ENCODE results near the gene CUL3. TPM values are rescaled to one million over a fixed set of nuclear protein-coding genes. Genes with fewer than 3 reads are reported as not detected.
"Not testable (repeated sequence)": the region's sequence is repeated elsewhere in the genome, so short reads cannot be mapped to it uniquely, and the experiment has no call there.

CUL3 gene
- total RNA-seq, 1 donor from 2014 or later = 196 TPM

DNA sequence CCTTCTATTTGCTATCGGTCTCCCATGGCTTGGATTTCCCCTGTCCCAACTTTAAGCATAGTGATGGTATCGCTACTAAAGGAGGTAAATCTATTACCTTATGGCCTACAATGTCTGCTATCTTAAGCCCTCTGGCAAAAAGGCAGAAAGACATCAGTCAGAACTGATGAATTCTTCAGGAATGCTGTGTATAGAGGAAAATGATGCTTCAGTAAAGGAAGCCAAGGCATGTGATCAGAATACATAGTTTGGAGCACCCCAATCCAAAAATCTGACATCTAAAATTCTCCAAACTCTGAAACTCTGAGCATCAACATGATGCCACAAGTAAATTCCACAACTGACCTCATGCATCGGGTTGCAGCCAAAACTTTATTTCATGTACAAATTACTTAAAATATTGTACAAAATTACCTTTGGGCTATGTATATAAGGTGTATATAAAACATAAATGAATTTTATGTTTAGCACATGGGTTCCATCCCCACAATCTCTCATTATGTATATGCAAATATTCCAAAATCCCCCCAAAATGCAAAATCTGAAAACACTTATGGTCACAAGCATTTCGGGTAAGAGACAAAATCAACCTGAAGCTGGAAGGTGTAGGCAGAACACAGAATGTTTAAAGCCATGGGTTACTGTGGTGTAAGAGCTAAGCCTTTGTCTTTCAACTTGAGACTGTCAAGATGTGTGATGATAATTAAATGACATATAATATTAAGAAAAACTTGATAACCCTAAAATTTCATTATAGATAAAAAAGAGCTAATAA, 66.2 kb downstream of the CUL3 start:
- peaks cover 4% of the 10 kb centered on the region for H3F3A ChIP-seq (ENCODE audit: low read depth)
- DNase-seq (ENCODE audit: low spot score) = no peak
- H3K4me1 ChIP-seq = no peaks in the 10 kb centered on the region
- H3K36me3 Mint-ChIP-seq = peaks cover 33% of the 10 kb centered on the region
- no peaks in the 10 kb centered on the region for H3K4me1 Mint-ChIP-seq
- no peak overlapping the region for H3K27ac ChIP-seq
- H3K79me2 ChIP-seq (ENCODE audit: low read depth) = peaks cover 100% of the 10 kb centered on the region
- no peaks in the 10 kb centered on the region for H3K27me3 Mint-ChIP-seq (ENCODE audit: insufficient read depth, low read depth)
- H3K9me3 ChIP-seq (ENCODE audit: low read depth) = no peaks in the 10 kb centered on the region
- H3K4me3 ChIP-seq = no peak overlapping the region
- H3K4me3 Mint-ChIP-seq = no peak overlapping the region
- no peak overlapping the region for H3K4me2 ChIP-seq
- no peaks in the 10 kb centered on the region for H3K27me3 ChIP-seq
- no peaks in the 10 kb centered on the region for H3K36me3 ChIP-seq
- peaks cover 5% of the 10 kb centered on the region for H3K9me3 Mint-ChIP-seq
- no peak overlapping the region for H3K9ac ChIP-seq
- no peak overlapping the region for H2AFZ ChIP-seq (replicated peaks)
- TF ChIP-seq, protein P1, sequence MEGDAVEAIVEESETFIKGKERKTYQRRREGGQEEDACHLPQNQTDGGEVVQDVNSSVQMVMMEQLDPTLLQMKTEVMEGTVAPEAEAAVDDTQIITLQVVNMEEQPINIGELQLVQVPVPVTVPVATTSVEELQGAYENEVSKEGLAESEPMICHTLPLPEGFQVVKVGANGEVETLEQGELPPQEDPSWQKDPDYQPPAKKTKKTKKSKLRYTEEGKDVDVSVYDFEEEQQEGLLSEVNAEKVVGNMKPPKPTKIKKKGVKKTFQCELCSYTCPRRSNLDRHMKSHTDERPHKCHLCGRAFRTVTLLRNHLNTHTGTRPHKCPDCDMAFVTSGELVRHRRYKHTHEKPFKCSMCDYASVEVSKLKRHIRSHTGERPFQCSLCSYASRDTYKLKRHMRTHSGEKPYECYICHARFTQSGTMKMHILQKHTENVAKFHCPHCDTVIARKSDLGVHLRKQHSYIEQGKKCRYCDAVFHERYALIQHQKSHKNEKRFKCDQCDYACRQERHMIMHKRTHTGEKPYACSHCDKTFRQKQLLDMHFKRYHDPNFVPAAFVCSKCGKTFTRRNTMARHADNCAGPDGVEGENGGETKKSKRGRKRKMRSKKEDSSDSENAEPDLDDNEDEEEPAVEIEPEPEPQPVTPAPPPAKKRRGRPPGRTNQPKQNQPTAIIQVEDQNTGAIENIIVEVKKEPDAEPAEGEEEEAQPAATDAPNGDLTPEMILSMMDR (IDR thresholded peaks at IDR 0.05) = no peak
- TF ChIP-seq EZH2phosphoT487 (IDR thresholded peaks at IDR 0.05) (no peak), EZH2 (IDR thresholded peaks at IDR 0.05) (no peak)
- H4K20me1 ChIP-seq (ENCODE audit: low read depth) = peaks cover 15% of the 10 kb centered on the region
- H3K27ac Mint-ChIP-seq = no peak overlapping the region

DNA sequence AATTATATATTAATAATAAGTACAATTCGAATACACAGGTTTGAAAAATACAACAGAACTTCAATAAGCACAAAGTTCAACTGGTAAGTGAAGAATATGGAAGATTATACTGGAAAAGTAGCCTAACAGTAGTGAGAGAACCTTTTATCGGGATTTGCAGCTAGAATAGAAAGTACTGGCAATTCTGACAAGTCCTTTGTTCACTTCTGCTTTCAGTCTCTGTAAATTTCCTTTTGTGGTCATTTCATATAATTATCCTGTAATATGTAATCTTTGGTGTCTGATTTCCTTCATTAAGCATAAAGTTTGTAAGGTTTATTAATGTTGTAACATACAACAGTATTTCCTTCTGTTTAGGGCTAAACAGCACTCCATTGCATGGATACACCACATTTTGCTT, 67.2 kb downstream of the CUL3 start:
- no peak overlapping the region for H3K4me3 ChIP-seq
- no peak overlapping the region for H3K4me2 ChIP-seq
- Mint-ChIP-seq H3K4me3 (no peak overlapping the region), H3K27ac (no peak overlapping the region), H3K4me1 (no peaks in the 10 kb centered on the region), H3K27me3 (ENCODE audit: insufficient read depth, low read depth) (no peaks in the 10 kb centered on the region), H3K9me3 (peaks cover 2% of the 10 kb centered on the region), H3K36me3 (peaks cover 32% of the 10 kb centered on the region)
- H3K27me3 ChIP-seq = no peaks in the 10 kb centered on the region
- no peaks in the 10 kb centered on the region for H3K9me3 ChIP-seq (ENCODE audit: low read depth)
- peaks cover 97% of the 10 kb centered on the region for H3K79me2 ChIP-seq (ENCODE audit: low read depth)
- peaks cover 15% of the 10 kb centered on the region for H4K20me1 ChIP-seq (ENCODE audit: low read depth)
- peaks cover 1% of the 10 kb centered on the region for H3K36me3 ChIP-seq
- H3K4me1 ChIP-seq = no peaks in the 10 kb centered on the region
- H3F3A ChIP-seq (ENCODE audit: low read depth) = peaks cover 4% of the 10 kb centered on the region
- DNase-seq (ENCODE audit: low spot score) = no peak
- H3K27ac ChIP-seq = no peak overlapping the region
- TF ChIP-seq, protein P1 (IDR thresholded peaks at IDR 0.05) = no peak
- TF ChIP-seq EZH2 (IDR thresholded peaks at IDR 0.05) = no peak
- TF ChIP-seq EZH2phosphoT487 (IDR thresholded peaks at IDR 0.05) = no peak
- no peak overlapping the region for H2AFZ ChIP-seq (replicated peaks)
- H3K9ac ChIP-seq = no peak overlapping the region

DNA sequence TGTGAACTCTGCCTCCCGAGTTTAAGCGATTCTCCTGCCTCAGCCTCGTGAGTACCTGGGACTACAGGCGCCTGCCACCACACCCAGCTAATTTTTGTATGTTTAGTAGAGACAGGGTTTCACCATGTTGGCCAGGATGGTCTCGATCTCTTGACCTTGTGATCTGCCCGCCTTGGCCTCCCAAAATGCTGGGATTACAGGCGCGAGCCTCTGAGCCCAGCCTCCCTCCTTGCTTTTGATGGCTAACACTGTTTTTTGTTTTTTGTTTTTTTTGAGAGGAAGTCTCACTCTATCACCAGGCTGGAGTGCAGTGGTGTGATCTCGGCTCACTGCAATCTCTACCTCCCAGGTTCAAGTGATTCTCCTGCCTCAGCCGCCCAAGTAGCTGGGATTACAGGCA, 68.8 kb downstream of the CUL3 start:
- not testable (repeated sequence) for H3F3A ChIP-seq (ENCODE audit: low read depth); H2AFZ ChIP-seq (replicated peaks); DNase-seq (ENCODE audit: low spot score); H3K4me2 ChIP-seq; H3K9me3 Mint-ChIP-seq; H3K9ac ChIP-seq; H3K27me3 ChIP-seq; H3K27ac Mint-ChIP-seq; H3K4me3 Mint-ChIP-seq; H3K27ac ChIP-seq; H3K9me3 ChIP-seq (ENCODE audit: low read depth); H3K4me1 Mint-ChIP-seq; H3K4me3 ChIP-seq; H3K36me3 ChIP-seq; H3K4me1 ChIP-seq; H3K27me3 Mint-ChIP-seq (ENCODE audit: insufficient read depth, low read depth)
- H3K36me3 Mint-ChIP-seq = peaks cover 36% of the 10 kb centered on the region
- peaks cover 85% of the 10 kb centered on the region for H3K79me2 ChIP-seq (ENCODE audit: low read depth)
- H4K20me1 ChIP-seq (ENCODE audit: low read depth) = peaks cover 15% of the 10 kb centered on the region

DNA sequence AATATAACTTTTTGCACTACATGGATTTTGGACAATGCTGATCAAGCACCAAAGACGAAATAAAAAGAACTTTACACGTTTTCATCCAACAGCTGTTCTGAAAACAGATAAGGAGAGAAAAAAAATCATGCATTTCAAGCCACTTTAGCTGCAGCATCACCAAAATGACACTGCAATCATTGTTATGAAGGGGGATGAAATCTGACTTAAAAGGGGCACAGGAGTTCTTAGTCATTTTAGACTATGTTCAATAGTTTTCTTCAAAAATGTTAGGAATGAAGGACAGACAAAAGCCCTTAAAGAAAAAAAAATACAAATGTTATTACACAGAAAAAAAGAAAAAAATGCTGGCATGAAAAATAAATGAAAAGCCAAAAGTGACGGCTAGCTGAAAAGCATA, 71.2 kb downstream of the CUL3 start:
- Mint-ChIP-seq H3K36me3 (peaks cover 34% of the 10 kb centered on the region), H3K27me3 (ENCODE audit: insufficient read depth, low read depth) (no peaks in the 10 kb centered on the region), H3K27ac (no peak overlapping the region), H3K4me1 (no peaks in the 10 kb centered on the region), H3K9me3 (peaks cover 2% of the 10 kb centered on the region), H3K4me3 (no peak overlapping the region)
- H3K36me3 ChIP-seq = peaks cover 3% of the 10 kb centered on the region
- no peaks in the 10 kb centered on the region for H3K9me3 ChIP-seq (ENCODE audit: low read depth)
- H3K79me2 ChIP-seq (ENCODE audit: low read depth) = peaks cover 71% of the 10 kb centered on the region
- TF ChIP-seq EZH2phosphoT487 (IDR thresholded peaks at IDR 0.05) (no peak), EZH2 (IDR thresholded peaks at IDR 0.05) (no peak)
- TF ChIP-seq, protein P1 (IDR thresholded peaks at IDR 0.05) = no peak
- no peak for DNase-seq (ENCODE audit: low spot score)
- no peaks in the 10 kb centered on the region for H3K4me1 ChIP-seq
- no peaks in the 10 kb centered on the region for H3F3A ChIP-seq (ENCODE audit: low read depth)
- no peak overlapping the region for H3K27ac ChIP-seq
- no peaks in the 10 kb centered on the region for H3K27me3 ChIP-seq
- no peak overlapping the region for H3K9ac ChIP-seq
- H3K4me3 ChIP-seq = no peak overlapping the region
- no peak overlapping the region for H3K4me2 ChIP-seq
- no peak overlapping the region for H2AFZ ChIP-seq (replicated peaks)
- peaks cover 4% of the 10 kb centered on the region for H4K20me1 ChIP-seq (ENCODE audit: low read depth)

Data from neural progenitor cell (in vitro differentiated cells).